ENCODE results near the gene ZFAND2B. TPM values are rescaled to one million over a fixed set of nuclear protein-coding genes. Genes with fewer than 3 reads are reported as not detected.
A peak's percentile ranks its signal among the peaks of the same experiment; 100 is the strongest.

Gene ZFAND2B
- total RNA-seq, 2 donors from 2014 or later, result 21.2 to 26.5 TPM

DNA sequence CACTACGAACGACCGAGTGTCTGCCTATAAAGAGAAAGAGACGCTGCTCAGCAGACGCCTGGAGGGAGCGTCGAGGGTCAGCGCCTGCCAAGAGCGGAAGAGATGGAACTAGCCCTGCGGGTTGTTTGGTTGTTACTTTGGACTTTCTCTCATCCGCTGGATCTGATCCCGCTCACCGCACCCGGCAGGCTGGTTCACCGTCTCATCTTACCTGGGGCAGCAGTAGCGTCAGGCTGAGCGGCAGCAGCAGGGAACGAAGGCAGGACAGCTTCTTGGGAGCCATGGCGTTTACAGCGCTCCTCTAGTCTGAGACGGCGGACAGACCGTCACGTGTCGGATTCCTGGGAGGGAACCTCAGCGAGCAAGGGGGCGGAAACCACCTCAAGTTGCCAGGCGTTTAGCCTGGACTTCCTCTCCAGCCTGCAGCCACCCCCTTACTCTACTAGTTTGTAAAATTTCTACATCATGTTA lies 36.7 kb downstream of the ZFAND2B start:
- intact Hi-C loops (cut with DNase I), result loop anchor here in 1 of 2 donors (10.0 kb wide), 1 partner anchor 51 kb away; no protein-coding TSS in a partner anchor
- ATAC-seq (no peak), DNase-seq (no peak)

DNA sequence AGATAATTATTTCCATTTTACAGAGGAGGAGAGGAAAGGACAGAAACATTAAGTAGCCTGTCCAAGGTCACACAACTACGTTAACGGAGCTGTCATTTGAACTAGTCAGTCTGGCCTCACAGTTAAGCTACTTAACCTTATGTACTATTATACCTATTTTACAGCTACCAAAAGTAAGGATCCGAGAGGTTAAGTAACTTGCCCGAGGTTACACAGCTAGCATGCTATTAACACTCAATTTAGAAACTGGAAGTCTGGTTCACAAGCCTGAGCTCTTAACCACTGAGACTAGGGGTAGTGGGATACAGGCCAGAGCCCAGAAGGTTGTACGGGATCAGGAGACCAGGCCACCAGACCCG lies 38.2 kb downstream of the ZFAND2B start:
- intact Hi-C loops (cut with DNase I), result loop anchor here (2.0 to 10.0 kb wide), 2 partner anchors 16 to 50 kb away; partner anchors contain the start of genes ANKZF1 (in 1 of the 2) and ATG9A (in 1 of the 2)
- DNase-seq (no peak), ATAC-seq (no peak)

- intact Hi-C loops (cut with DNase I), result loop anchor here (2.0 to 10.0 kb wide), 2 partner anchors 17 to 49 kb away; partner anchors contain the start of genes ANKZF1 (in 1 of the 2) and ATG9A (in 1 of the 2)
- ATAC-seq (peak; percentile 93 to 94), DNase-seq (peak; percentile 96)
Measured at GRCh38 chr2:219245148-219245898, 38.7 kb downstream of the ZFAND2B start, which contains the start of the genes GLB1L and STK16. TSS of gene GLB1L (minus strand) at chr2:219245444. CDS start at chr2:219243573, 1,871 bp downstream. TSS of gene STK16 (plus strand) at chr2:219245479. CDS start at chr2:219246000, 521 bp downstream.

DNA sequence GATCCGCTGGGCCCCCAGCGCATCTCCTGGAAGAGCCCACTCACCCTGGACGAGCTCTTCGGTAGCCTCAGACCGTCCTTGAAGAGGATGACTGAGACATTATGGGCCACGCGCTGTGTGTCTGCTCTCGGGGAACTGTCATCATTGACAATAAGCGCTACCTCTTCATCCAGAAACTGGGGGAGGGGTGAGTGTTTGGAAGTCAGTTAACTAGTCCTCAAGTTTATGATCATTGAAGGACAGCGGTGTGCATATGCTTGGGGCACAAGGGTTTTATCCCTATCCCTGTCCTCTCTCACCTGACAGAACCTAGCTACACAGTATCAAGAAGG lies 39.3 kb downstream of the ZFAND2B start:
- ATAC-seq (no peak), DNase-seq (no peak)
- intact Hi-C loops (cut with DNase I), result loop anchor here (2.0 to 10.0 kb wide), 2 partner anchors 17 to 49 kb away; partner anchors contain the start of genes ANKZF1 (in 1 of the 2) and ATG9A (in 1 of the 2)

DNA sequence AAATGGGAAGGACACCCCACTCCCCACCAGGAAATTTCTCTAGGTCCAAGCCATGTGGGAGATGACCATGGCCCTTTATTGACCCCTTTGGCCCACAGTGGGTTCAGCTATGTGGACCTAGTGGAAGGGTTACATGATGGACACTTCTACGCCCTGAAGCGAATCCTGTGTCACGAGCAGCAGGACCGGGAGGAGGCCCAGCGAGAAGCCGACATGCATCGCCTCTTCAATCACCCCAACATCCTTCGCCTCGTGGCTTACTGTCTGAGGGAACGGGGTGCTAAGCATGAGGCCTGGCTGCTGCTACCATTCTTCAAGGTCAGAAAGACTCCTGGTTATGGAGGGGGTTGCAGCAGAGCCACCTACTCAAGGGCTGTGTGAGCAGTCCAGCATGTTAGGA lies 40.0 kb downstream of the ZFAND2B start:
- intact Hi-C loops (cut with DNase I), result loop anchor here in 1 of 2 donors (10.0 kb wide), 1 partner anchor 48 kb away; no protein-coding TSS in a partner anchor
- ATAC-seq, result no peak
- no peak for DNase-seq

GRCh38 chr2:219247678-219248642 lies 41.4 kb downstream of the ZFAND2B start:
- ATAC-seq, result peak in 1 of 2 donors; percentile 2
- intact Hi-C loops (cut with DNase I), result loop anchor here in 1 of 2 donors (10.0 kb wide), 1 partner anchor 47 kb away; no protein-coding TSS in a partner anchor
- DNase-seq, result no peak

DNA sequence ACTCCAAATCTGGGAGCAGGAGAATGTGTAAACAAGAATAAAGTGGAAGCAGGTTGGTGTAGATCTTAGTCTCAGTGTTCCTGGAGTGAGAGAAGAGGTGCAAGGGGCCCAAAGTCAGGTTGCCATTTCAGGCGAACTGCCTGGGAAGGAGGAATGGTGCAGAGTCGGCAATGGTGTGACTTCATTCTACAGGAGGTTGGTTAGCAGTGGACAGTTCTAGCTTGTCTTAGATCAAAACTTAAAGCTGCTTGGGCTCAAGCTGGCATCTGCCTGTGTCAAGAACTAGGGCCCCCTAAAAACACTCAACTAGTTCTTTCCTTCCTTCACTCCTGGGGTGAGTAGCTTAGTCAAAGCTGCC lies 42.2 kb downstream of the ZFAND2B start:
- no peak for DNase-seq
- no peak for ATAC-seq
- intact Hi-C loops (cut with DNase I), result loop anchor here in 1 of 2 donors (10.0 kb wide), 1 partner anchor 46 kb away; no protein-coding TSS in a partner anchor

- intact Hi-C loops (cut with DNase I), result loop anchor here in 1 of 2 donors (10.0 kb wide), 1 partner anchor 45 kb away; no protein-coding TSS in a partner anchor
- peak; percentile 4 to 21 for ATAC-seq
- peak; percentile 64 for DNase-seq
Measured at GRCh38 chr2:219249203-219249980, 42.8 kb downstream of the ZFAND2B start.

DNA sequence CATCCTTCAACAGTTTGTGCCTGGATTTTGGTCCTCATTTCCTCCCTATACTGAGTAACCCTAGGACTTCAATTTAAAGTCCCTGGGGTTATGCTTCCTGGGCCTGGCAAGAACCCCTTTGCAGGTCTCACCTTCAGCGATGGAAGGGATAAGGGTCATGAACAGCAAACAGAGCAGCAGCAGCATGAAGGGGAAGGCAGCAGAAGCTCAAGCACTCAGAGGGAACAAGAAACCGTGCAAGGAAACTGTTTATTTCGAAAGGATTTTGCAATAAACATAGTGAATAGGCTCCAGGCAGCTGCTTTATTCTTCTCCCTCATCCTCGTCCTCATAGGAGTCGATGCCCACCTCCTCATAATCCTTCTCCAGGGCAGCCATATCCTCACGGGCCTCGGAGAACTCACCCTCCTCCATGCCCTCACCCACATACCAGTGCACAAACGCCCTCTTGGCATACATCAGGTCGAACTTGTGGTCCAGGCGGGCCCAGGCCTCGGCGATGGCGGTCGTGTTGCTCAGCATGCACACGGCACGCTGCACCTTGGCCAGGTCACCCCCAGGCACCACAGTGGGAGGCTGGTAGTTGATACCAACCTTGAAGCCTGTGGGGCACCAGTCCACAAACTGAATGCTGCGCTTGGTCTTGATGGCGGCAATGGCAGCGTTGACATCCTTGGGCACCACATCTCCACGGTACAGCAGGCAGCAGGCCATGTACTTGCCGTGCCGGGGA lies 43.6 kb downstream of the ZFAND2B start:
- ATAC-seq, result no peak
- no peak for DNase-seq
- intact Hi-C loops (cut with DNase I), result no loop called here

DNA sequence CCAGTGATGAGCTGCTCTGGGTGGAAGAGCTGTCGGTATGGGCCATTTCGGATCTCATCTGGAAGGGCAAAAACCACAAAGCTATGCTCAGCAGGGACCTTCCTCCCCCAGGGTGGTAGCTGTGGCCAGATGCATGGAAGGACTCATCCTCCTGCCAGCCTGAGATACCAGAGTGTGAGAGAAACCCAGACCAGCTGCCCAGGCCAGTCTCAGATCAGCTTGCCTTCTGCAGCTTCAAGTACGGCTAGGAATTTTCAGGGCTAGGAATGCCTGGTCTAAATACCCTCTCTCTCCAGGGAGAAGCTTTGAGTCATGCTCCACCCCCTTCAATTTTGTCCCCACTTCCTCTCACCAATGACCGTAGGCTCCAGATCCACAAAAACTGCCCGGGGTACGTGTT lies 45.1 kb downstream of the ZFAND2B start:
- ATAC-seq, result no peak
- no peak for DNase-seq
- intact Hi-C loops (cut with DNase I), result no loop called here

DNA sequence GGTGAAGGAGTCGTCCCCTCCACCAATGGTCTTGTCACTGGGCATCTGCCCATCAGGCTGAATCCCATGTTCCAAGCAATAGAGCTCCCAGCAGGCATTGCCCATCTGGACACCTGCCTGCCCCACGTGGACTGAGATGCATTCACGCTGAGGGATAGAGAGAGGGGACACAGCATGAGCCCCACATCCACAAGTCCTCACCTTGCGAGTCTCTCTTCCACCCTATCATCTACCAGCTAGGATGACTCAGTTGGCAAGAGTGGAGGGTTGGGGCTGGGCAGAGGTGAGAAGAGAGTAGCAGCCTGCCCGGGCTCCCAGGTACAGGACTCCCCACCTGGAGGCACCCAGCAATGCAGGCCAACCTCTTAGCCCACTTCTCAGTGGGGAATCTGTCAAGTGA lies 45.5 kb downstream of the ZFAND2B start:
- ATAC-seq (no peak), DNase-seq (no peak)
- intact Hi-C loops (cut with DNase I), result no loop called here

- intact Hi-C loops (cut with DNase I), result no loop called here
- DNase-seq (no peak), ATAC-seq (no peak)
Measured at GRCh38 chr2:219252570-219252899, 46.0 kb downstream of the ZFAND2B start.

- intact Hi-C loops (cut with DNase I), result no loop called here
- DNase-seq, result no peak
- ATAC-seq, result peak; percentile 26 to 35
Measured at GRCh38 chr2:219252900-219253752, 46.5 kb downstream of the ZFAND2B start, which contains the start of gene TUBA4B. TSS of gene TUBA4B (plus strand) at chr2:219253243. CDS start at chr2:219253408, 165 bp downstream.

GRCh38 chr2:219253753-219254589 lies 47.4 kb downstream of the ZFAND2B start, which contains the start of gene TUBA4A:
TSS of gene TUBA4A (minus strand) at chr2:219253918. CDS start at chr2:219253858, 60 bp downstream.
- DNase-seq (peak; percentile 91), ATAC-seq (peak; percentile 92 to 93)
- intact Hi-C loops (cut with DNase I), result no loop called here

- DNase-seq (no peak), ATAC-seq (peak in 1 of 2 donors; percentile 7)
- intact Hi-C loops (cut with DNase I), result no loop called here
Measured at GRCh38 chr2:219254590-219255201, 48.1 kb downstream of the ZFAND2B start.

Measured in left cardiac atrium (tissue), 4 donors.